Measurements from ENCODE around the gene DNAI4.

GRCh38 chr1:66931590-66931989 lies 6.9 kb upstream of the DNAI4 start:
- TF ChIP-seq, protein P1, sequence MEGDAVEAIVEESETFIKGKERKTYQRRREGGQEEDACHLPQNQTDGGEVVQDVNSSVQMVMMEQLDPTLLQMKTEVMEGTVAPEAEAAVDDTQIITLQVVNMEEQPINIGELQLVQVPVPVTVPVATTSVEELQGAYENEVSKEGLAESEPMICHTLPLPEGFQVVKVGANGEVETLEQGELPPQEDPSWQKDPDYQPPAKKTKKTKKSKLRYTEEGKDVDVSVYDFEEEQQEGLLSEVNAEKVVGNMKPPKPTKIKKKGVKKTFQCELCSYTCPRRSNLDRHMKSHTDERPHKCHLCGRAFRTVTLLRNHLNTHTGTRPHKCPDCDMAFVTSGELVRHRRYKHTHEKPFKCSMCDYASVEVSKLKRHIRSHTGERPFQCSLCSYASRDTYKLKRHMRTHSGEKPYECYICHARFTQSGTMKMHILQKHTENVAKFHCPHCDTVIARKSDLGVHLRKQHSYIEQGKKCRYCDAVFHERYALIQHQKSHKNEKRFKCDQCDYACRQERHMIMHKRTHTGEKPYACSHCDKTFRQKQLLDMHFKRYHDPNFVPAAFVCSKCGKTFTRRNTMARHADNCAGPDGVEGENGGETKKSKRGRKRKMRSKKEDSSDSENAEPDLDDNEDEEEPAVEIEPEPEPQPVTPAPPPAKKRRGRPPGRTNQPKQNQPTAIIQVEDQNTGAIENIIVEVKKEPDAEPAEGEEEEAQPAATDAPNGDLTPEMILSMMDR (IDR thresholded peaks at IDR 0.05): no peak
- no peak for TF ChIP-seq POLR2A (IDR thresholded peaks at IDR 0.05)

All from body of pancreas (tissue), 4 donors.